Liver (tissue), 9 donors: ENCODE data around the gene RFX8. TPM values are rescaled to one million over a fixed set of nuclear protein-coding genes. Genes with fewer than 3 reads are reported as not detected.

Experiments
- DNase-seq: peaks from one replicate; pipeline ENCODE4 v3.0.0-alpha.2; 2017; ENCODE audit warnings: low spot score
- H3K27ac ChIP-seq, 2 donors: one replicate each; pipeline ENCODE4 v1.7.0; 2013; ENCODE audit warnings: inconsistent platforms in 2 of 2, low read length in 2 of 2, control low read depth in 1 of 2, low read depth in 1 of 2, mild to moderate bottlenecking in 1 of 2
- H3K27me3 ChIP-seq, 4 donors: one replicate each; pipeline versions ENCODE4 v1.6.1 to v1.7.0; 2013; ENCODE audit warnings: low read length in 3 of 4, inconsistent platforms in 1 of 4, mild to moderate bottlenecking in 1 of 4, moderate library complexity in 1 of 4; ENCODE audit not compliant: control insufficient read depth in 4 of 4, insufficient read depth in 4 of 4
- H3K36me3 ChIP-seq, 4 donors: one replicate each; pipeline versions ENCODE4 v1.6.1 to v1.7.0; 2013; ENCODE audit warnings: low read length in 3 of 4, mild to moderate bottlenecking in 3 of 4, low read depth in 1 of 4, moderate library complexity in 1 of 4; ENCODE audit not compliant: control insufficient read depth in 4 of 4, insufficient read depth in 3 of 4
- H3K4me1 ChIP-seq, 4 donors: one replicate each; pipeline versions ENCODE4 v1.6.1 to v1.7.0; 2013; ENCODE audit warnings: low read length in 3 of 4, mild to moderate bottlenecking in 3 of 4, moderate library complexity in 1 of 4; ENCODE audit not compliant: control insufficient read depth in 4 of 4, insufficient read depth in 4 of 4
- H3K4me3 ChIP-seq, 3 donors: one replicate each; pipeline versions ENCODE4 v1.6.1 to v1.7.0; 2013; ENCODE audit warnings: low read length in 3 of 3, control low read depth in 1 of 3, low read depth in 1 of 3, mild to moderate bottlenecking in 1 of 3
- H3K9ac ChIP-seq, 2 donors: one replicate each; pipeline ENCODE4 v1.7.0; 2013; ENCODE audit warnings: low read length in 2 of 2, mild to moderate bottlenecking in 2 of 2, moderate library complexity in 2 of 2, control low read depth in 1 of 2, low read depth in 1 of 2
- H3K9me3 ChIP-seq, 4 donors: one replicate each; pipeline versions ENCODE4 v1.6.1 to v1.7.0; 2013; ENCODE audit warnings: low read length in 3 of 4; ENCODE audit not compliant: control insufficient read depth in 4 of 4
- EGR1 ChIP-seq, 2 donors: IDR thresholded peaks; 2 replicates each; pipeline ENCODE4 v1.6.1; 2016 to 2018; ENCODE audit warnings: antibody characterized with exemption in 2 of 2, low read depth in 2 of 2
- FOXA1 ChIP-seq: IDR thresholded peaks from 2 replicates; pipeline ENCODE4 v1.6.1; 2016; ENCODE audit warnings: antibody characterized with exemption
- FOXA2 ChIP-seq: IDR thresholded peaks from 2 replicates; pipeline ENCODE4 v1.6.1; 2016; ENCODE audit warnings: antibody characterized with exemption
- GABPA ChIP-seq, 2 donors: IDR thresholded peaks in 1 of 2; conservative IDR thresholded peaks in 1 of 2; 2 replicates each; pipeline ENCODE4 v1.6.1; 2016; ENCODE audit warnings: antibody characterized with exemption in 2 of 2, mild to moderate bottlenecking in 1 of 2, moderate library complexity in 1 of 2
- HNF4A ChIP-seq, 2 donors: conservative IDR thresholded peaks; 2 replicates each; pipeline ENCODE4 v1.6.1; 2016; ENCODE audit warnings: antibody characterized with exemption in 2 of 2, mild to moderate bottlenecking in 2 of 2
- HNF4G ChIP-seq: IDR thresholded peaks from 2 replicates; pipeline ENCODE4 v1.6.1; 2016; ENCODE audit warnings: antibody characterized with exemption
- JUND ChIP-seq, 2 donors: IDR thresholded peaks; 2 replicates each; pipeline ENCODE4 v1.6.1; 2016; ENCODE audit warnings: antibody characterized with exemption in 2 of 2
- NR2F2 ChIP-seq: IDR thresholded peaks from 2 replicates; pipeline ENCODE4 v1.6.1; 2016; ENCODE audit warnings: antibody characterized with exemption
- RAD21 ChIP-seq, 2 donors: IDR thresholded peaks; 2 replicates each; pipeline ENCODE4 v1.6.1; 2016; ENCODE audit warnings: antibody characterized with exemption in 2 of 2, mild to moderate bottlenecking in 2 of 2
- RXRA ChIP-seq, 2 donors: IDR thresholded peaks; 2 replicates each; pipeline ENCODE4 v1.6.1; 2017 to 2018; ENCODE audit warnings: antibody characterized with exemption in 2 of 2, mild to moderate bottlenecking in 1 of 2
- SP1 ChIP-seq: IDR thresholded peaks from 2 replicates; pipeline ENCODE4 v1.6.1; 2018; ENCODE audit warnings: antibody characterized with exemption, mild to moderate bottlenecking
- YY1 ChIP-seq: IDR thresholded peaks from 2 replicates; pipeline ENCODE4 v1.6.1; 2016; ENCODE audit warnings: antibody characterized with exemption, mild to moderate bottlenecking
- WGBS: extraction: QIAGEN DNeasy Blood & Tissue Kit; methylation state at CpG from one replicate; pipeline ENCODE4 v1.1.7; 2013; 5-methylcytosine and 5-hydroxymethylcytosine counted together
- polyA plus RNA-seq, 2 donors: library from polyadenylated mRNA; stranded (reverse) in 1 of 2; unstranded in 1 of 2; fragments of 200-250 nt in 1 of 2; fragments of >200 nt in 1 of 2; fragmentation: Nextera tagmentation in 1 of 2; extraction: Ambion mirVana in 1 of 2; gene quantifications; one replicate each; pipeline versions ENCODE4 v1.2.1 to v1.2.3, GENCODE V29; 2013 to 2015
- total RNA-seq, 2 donors: library from RNA; depleted of rRNA; stranded (reverse); fragments of >200 nt; gene quantifications; one replicate each; pipeline ENCODE4 v1.2.3, GENCODE V29; 2014
- TF ChIP-seq, protein P1 (sequence below): fragments of 150-350 bp; IDR thresholded peaks from 2 replicates; pipeline ENCODE4 v1.5.1; 2017; ENCODE audit warnings: improper control_type of control experiment, low read depth, low read length; ENCODE audit not compliant: missing input control
- TF ChIP-seq, protein P2 (sequence below): IDR thresholded peaks from 2 replicates; pipeline ENCODE4 v1.6.1; 2016; ENCODE audit warnings: antibody characterized with exemption
- TF ChIP-seq, protein P3 (sequence below): IDR thresholded peaks from 2 replicates; pipeline ENCODE4 v1.6.1; 2016; ENCODE audit warnings: antibody characterized with exemption
- TF ChIP-seq, protein P4 (sequence below): IDR thresholded peaks from 2 replicates; pipeline ENCODE4 v1.6.1; 2016; ENCODE audit warnings: antibody characterized with exemption, mild to moderate bottlenecking
- TF ChIP-seq, protein P5 (sequence below): IDR thresholded peaks from 2 replicates; pipeline ENCODE4 v1.6.1; 2016; ENCODE audit warnings: antibody characterized with exemption
- donor health status: healthy.
- donor health status: healthy.
- donor health status: healthy.
- donor health status: healthy.
- donor health status: healthy.

The RFX8 gene
- total and polyA plus RNA-seq, 4 donors, result 0.08 to 0.09 (median 0.09) TPM; not detected in 1

DNA sequence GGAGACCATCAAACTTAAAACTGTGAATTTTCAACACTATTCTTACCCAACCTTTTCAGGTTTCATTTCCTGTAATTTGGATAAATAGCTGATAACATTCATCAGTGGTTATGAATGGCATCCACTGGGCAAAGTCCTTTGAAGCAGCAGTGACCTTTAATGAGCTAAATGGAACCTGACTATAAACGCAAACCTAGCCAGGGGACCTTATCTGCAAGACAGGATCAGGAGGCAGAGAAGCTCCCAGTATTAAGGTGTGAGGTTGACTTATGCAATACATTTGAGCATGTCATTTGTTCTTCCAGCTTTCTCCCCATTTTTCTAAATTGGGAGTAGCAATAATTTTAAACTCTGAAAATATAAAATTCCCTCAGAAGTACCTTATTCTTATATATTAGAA lies 126.0 kb downstream of the RFX8 start:
- Histone ChIP-seq H3K36me3 (no peaks in the 10 kb centered on the region), H3K27ac (no peak overlapping the region), H3K9me3 (no peaks in the 10 kb centered on the region), H3K27me3 (no peaks in the 10 kb centered on the region), H3K4me1 (no peaks in the 10 kb centered on the region), H3K4me3 (no peak overlapping the region), H3K9ac (no peak overlapping the region)
- WGBS, result 67% methylated on average over 1 of the region's 1 CpG
- DNase-seq, result no peak
- TF ChIP-seq NR2F2 (no peak), SP1 (no peak), YY1 (no peak), FOXA1 (no peak), HNF4A (conservative IDR thresholded peaks at IDR 0.05) (no peak), FOXA2 (no peak), JUND (IDR thresholded peaks at IDR 0.05) (no peak), GABPA (IDR thresholded peaks at IDR 0.05 in 1 of 2, conservative IDR thresholded peaks at IDR 0.05 in 1 of 2) (no peak), HNF4G (no peak), RAD21 (IDR thresholded peaks at IDR 0.05) (no peak), EGR1 (IDR thresholded peaks at IDR 0.05; ENCODE audit: low read depth in 2 of 2) (no peak), RXRA (IDR thresholded peaks at IDR 0.05) (no peak)
- TF ChIP-seq, protein P1, sequence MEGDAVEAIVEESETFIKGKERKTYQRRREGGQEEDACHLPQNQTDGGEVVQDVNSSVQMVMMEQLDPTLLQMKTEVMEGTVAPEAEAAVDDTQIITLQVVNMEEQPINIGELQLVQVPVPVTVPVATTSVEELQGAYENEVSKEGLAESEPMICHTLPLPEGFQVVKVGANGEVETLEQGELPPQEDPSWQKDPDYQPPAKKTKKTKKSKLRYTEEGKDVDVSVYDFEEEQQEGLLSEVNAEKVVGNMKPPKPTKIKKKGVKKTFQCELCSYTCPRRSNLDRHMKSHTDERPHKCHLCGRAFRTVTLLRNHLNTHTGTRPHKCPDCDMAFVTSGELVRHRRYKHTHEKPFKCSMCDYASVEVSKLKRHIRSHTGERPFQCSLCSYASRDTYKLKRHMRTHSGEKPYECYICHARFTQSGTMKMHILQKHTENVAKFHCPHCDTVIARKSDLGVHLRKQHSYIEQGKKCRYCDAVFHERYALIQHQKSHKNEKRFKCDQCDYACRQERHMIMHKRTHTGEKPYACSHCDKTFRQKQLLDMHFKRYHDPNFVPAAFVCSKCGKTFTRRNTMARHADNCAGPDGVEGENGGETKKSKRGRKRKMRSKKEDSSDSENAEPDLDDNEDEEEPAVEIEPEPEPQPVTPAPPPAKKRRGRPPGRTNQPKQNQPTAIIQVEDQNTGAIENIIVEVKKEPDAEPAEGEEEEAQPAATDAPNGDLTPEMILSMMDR, result no peak
- TF ChIP-seq, protein P2, sequence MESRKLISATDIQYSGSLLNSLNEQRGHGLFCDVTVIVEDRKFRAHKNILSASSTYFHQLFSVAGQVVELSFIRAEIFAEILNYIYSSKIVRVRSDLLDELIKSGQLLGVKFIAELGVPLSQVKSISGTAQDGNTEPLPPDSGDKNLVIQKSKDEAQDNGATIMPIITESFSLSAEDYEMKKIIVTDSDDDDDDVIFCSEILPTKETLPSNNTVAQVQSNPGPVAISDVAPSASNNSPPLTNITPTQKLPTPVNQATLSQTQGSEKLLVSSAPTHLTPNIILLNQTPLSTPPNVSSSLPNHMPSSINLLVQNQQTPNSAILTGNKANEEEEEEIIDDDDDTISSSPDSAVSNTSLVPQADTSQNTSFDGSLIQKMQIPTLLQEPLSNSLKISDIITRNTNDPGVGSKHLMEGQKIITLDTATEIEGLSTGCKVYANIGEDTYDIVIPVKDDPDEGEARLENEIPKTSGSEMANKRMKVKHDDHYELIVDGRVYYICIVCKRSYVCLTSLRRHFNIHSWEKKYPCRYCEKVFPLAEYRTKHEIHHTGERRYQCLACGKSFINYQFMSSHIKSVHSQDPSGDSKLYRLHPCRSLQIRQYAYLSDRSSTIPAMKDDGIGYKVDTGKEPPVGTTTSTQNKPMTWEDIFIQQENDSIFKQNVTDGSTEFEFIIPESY, result no peak
- TF ChIP-seq, protein P3, sequence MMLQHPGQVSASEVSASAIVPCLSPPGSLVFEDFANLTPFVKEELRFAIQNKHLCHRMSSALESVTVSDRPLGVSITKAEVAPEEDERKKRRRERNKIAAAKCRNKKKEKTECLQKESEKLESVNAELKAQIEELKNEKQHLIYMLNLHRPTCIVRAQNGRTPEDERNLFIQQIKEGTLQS, result no peak
- TF ChIP-seq, protein P4, sequence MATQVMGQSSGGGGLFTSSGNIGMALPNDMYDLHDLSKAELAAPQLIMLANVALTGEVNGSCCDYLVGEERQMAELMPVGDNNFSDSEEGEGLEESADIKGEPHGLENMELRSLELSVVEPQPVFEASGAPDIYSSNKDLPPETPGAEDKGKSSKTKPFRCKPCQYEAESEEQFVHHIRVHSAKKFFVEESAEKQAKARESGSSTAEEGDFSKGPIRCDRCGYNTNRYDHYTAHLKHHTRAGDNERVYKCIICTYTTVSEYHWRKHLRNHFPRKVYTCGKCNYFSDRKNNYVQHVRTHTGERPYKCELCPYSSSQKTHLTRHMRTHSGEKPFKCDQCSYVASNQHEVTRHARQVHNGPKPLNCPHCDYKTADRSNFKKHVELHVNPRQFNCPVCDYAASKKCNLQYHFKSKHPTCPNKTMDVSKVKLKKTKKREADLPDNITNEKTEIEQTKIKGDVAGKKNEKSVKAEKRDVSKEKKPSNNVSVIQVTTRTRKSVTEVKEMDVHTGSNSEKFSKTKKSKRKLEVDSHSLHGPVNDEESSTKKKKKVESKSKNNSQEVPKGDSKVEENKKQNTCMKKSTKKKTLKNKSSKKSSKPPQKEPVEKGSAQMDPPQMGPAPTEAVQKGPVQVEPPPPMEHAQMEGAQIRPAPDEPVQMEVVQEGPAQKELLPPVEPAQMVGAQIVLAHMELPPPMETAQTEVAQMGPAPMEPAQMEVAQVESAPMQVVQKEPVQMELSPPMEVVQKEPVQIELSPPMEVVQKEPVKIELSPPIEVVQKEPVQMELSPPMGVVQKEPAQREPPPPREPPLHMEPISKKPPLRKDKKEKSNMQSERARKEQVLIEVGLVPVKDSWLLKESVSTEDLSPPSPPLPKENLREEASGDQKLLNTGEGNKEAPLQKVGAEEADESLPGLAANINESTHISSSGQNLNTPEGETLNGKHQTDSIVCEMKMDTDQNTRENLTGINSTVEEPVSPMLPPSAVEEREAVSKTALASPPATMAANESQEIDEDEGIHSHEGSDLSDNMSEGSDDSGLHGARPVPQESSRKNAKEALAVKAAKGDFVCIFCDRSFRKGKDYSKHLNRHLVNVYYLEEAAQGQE, result no peak
- TF ChIP-seq, protein P5, sequence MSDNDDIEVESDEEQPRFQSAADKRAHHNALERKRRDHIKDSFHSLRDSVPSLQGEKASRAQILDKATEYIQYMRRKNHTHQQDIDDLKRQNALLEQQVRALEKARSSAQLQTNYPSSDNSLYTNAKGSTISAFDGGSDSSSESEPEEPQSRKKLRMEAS, result no peak

Other genes with a start within 250 kb of the RFX8 start
- gene CNOT11, start 222.2 kb downstream of the RFX8 start, total RNA-seq, result 10 to 100 TPM; 12.7 to 14.3 TPM
- gene CNOT11, start 222.2 kb downstream of the RFX8 start, polyA plus RNA-seq, result 10 to 100 TPM in 1 of 2 donors, 1 to 10 TPM in 1; 9.8 to 14.3 TPM
- gene RNF149, start 166.4 kb downstream of the RFX8 start, total RNA-seq, result 10 to 100 TPM; 32.4 to 54.7 TPM
- 10 to 100 TPM; 14.1 to 25.8 TPM for gene RNF149, start 166.4 kb downstream of the RFX8 start, polyA plus RNA-seq
- under 1 TPM in 1 of 2 donors, not detected in 1; 0.05 TPM for gene CREG2, start 87.6 kb downstream of the RFX8 start, total RNA-seq
- gene CREG2, start 87.6 kb downstream of the RFX8 start, polyA plus RNA-seq, result not detected
- gene MAP4K4, start 222.6 kb upstream of the RFX8 start, total RNA-seq, result 10 to 100 TPM; 33.7 to 40.0 TPM
- 10 to 100 TPM in 1 of 2 donors, 1 to 10 TPM in 1; 9.1 to 13.6 TPM for gene MAP4K4, start 222.6 kb upstream of the RFX8 start, polyA plus RNA-seq